Endothelial cell of umbilical vein (primary cell): Measurements from ENCODE around the gene SCN10A.

Source experiments
- EZH2 ChIP-seq: IDR thresholded peaks from 2 replicates; pipeline ENCODE4 v1.6.1; 2012; ENCODE audit warnings: borderline replicate concordance, low read depth, mild to moderate bottlenecking, moderate library complexity, low read length, inconsistent platforms; ENCODE audit not compliant: severe bottlenecking
- POLR2A ChIP-seq: IDR thresholded peaks from 2 replicates; pipeline ENCODE4 v1.6.1; 2012; ENCODE audit warnings: low read depth, mild to moderate bottlenecking, control low read depth, low read length
- POLR2AphosphoS5 ChIP-seq: IDR thresholded peaks from 2 replicates; pipeline ENCODE4 v1.6.1; 2012; ENCODE audit warnings: low read depth, mild to moderate bottlenecking, control low read depth, low read length, moderate library complexity; ENCODE audit not compliant: insufficient read depth
- TF ChIP-seq, protein P1 (sequence below), 2 donors: IDR thresholded peaks; 1 replicate in 1 of 2; 2 replicates in 1 of 2; pipeline ENCODE4 v1.5.1; 2011; ENCODE audit warnings: low read length in 2 of 2, mild to moderate bottlenecking in 2 of 2, moderate library complexity in 2 of 2, control low read depth in 1 of 2, inconsistent platforms in 1 of 2, low read depth in 1 of 2; ENCODE audit not compliant: insufficient read depth in 1 of 2; ENCODE audit errors: extremely low read depth in 1 of 2

GRCh38 chr3:38755130-38755529, 60.9 kb downstream of the SCN10A start:
- TF ChIP-seq, protein P1, sequence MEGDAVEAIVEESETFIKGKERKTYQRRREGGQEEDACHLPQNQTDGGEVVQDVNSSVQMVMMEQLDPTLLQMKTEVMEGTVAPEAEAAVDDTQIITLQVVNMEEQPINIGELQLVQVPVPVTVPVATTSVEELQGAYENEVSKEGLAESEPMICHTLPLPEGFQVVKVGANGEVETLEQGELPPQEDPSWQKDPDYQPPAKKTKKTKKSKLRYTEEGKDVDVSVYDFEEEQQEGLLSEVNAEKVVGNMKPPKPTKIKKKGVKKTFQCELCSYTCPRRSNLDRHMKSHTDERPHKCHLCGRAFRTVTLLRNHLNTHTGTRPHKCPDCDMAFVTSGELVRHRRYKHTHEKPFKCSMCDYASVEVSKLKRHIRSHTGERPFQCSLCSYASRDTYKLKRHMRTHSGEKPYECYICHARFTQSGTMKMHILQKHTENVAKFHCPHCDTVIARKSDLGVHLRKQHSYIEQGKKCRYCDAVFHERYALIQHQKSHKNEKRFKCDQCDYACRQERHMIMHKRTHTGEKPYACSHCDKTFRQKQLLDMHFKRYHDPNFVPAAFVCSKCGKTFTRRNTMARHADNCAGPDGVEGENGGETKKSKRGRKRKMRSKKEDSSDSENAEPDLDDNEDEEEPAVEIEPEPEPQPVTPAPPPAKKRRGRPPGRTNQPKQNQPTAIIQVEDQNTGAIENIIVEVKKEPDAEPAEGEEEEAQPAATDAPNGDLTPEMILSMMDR (IDR thresholded peaks at IDR 0.05; ENCODE audit: extremely low read depth in 1 of 2, insufficient read depth in 1 of 2, low read depth in 1 of 2, low read length in 2 of 2), result no peak
- TF ChIP-seq POLR2A (no peak), EZH2 (no peak), POLR2AphosphoS5 (no peak)
